Sigmoid colon (tissue), 7 donors: ENCODE results near the gene OCEL1. TPM values are rescaled to one million over a fixed set of nuclear protein-coding genes. Genes with fewer than 3 reads are reported as not detected.

Experiments
- DNase-seq: peaks from one replicate; pipeline ENCODE4 v3.0.0-alpha.2; 2019
- H3K27ac ChIP-seq, 4 donors: fragments of 200-600 bp; sonication (generic); one replicate each; pipeline ENCODE4 v1.5.1; 2016 to 2019; ENCODE audit warnings: mild to moderate bottlenecking in 1 of 4
- H3K27me3 ChIP-seq, 3 donors: fragments of 200-600 bp; sonication (generic); one replicate each; pipeline ENCODE4 v1.5.1; 2019; ENCODE audit warnings: mild to moderate bottlenecking in 1 of 3
- H3K36me3 ChIP-seq, 4 donors: fragments of 200-600 bp; sonication (generic); one replicate each; pipeline ENCODE4 v1.5.1; 2016 to 2019
- H3K4me1 ChIP-seq, 4 donors: fragments of 200-600 bp; sonication (generic); one replicate each; pipeline ENCODE4 v1.5.1; 2017 to 2019
- H3K4me3 ChIP-seq, 4 donors: fragments of 200-600 bp; sonication (generic); one replicate each; pipeline ENCODE4 v1.5.1; 2017 to 2019; ENCODE audit warnings: mild to moderate bottlenecking in 2 of 4, moderate library complexity in 1 of 4
- H3K9me3 ChIP-seq, 4 donors: fragments of 200-600 bp in 3 of 4; sonication (generic) in 3 of 4; one replicate each; pipeline versions ENCODE4 v1.5.1 to v1.6.1; 2013 to 2019
- EP300 ChIP-seq, 4 donors: sonication (generic); formaldehyde crosslinking; IDR thresholded peaks; one replicate each; pipeline ENCODE4 v1.6.1; 2017; ENCODE audit warnings: antibody characterized with exemption in 4 of 4
- POLR2A ChIP-seq, 2 donors: fragments of 450-650 bp; IDR thresholded peaks; one replicate each; pipeline ENCODE4 v1.6.1; 2016; ENCODE audit warnings: antibody characterized with exemption in 2 of 2, mild to moderate bottlenecking in 2 of 2, moderate library complexity in 2 of 2
- POLR2AphosphoS5 ChIP-seq, 4 donors: sonication (generic); formaldehyde crosslinking; IDR thresholded peaks; one replicate each; pipeline ENCODE4 v1.6.1; 2017; ENCODE audit warnings: antibody characterized with exemption in 4 of 4
- WGBS, 2 donors: extraction: QIAGEN DNeasy Blood & Tissue Kit; methylation state at CpG; one replicate each; pipeline ENCODE4 v1.1.7; 2013; 5-methylcytosine and 5-hydroxymethylcytosine counted together
- intact Hi-C: fragments of 100-400 bp; cut with DNase I; formaldehyde crosslinking; loops from one replicate; pipeline ENCODE4 v1.15.1; 2023
- polyA plus RNA-seq, 3 donors: library from polyadenylated mRNA; stranded (reverse); fragments of 200-250 nt; gene quantifications; one replicate each; pipeline ENCODE4 v1.2.3, GENCODE V29; 2013
- total RNA-seq, 4 donors: library from RNA; depleted of rRNA; stranded (reverse); fragments of >200 nt; gene quantifications; one replicate each; pipeline ENCODE4 v1.1.0, GENCODE V29; 2016
- TF ChIP-seq, protein P1 (sequence below), 4 experiments: fragments of 450-650 bp in 3 of 4; fragments of 200-600 bp in 1 of 4; IDR thresholded peaks; one replicate each; pipeline ENCODE4 v1.5.1; 2016 to 2019; ENCODE audit warnings: antibody characterized with exemption in 4 of 4, mild to moderate bottlenecking in 3 of 4, moderate library complexity in 2 of 4
- donor health status: healthy with polysubstance abuse.
- donor health status: Bipolar disorder and iron deficiency.
- donor health status: healthy.

Gene OCEL1
- total and polyA plus RNA-seq, 7 donors: 7.5 to 79.8 (median 15.8) TPM

DNA sequence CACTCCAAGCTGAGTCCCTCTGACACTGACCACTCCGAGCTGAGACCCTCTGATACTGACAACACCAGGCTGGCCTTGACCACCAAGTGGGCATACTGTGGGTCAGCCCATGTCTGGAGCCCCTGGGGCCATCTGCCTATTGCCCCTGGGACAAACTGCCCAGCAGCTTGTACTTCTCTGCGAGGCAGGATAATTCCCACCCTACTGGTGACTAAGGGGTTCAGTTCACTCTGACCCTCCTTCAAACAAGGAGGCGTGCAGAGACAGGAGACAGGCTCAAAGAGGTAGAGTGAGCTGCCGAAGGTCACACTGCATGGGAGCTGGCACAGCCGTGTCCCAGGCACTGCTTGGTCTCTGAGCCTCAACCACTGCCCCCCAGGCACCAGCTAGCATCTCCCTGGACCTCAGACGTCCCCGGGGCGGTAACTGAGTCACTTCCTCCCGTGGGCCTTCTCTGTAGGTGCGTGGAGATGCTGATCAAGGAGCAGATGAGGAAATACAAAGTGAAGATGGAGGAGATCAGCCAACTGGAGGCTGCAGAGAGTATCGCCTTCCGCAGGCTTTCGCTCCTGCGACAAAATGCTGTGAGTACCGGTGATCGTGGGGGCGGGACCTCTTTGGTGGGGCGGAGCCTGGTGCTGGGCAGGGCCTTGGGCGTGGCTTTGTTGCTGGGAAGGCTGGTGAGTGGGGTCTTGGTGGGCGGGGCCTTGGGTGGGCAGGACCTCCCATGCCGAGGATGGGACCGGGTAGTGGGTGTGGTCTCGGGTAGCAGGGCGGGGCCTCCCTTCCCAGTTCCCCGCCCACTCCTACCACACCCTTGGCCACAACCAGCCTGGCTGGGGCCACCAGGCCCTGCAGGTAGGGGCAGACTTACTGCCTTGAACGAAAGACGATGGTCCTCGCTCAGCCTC, 16.6 kb upstream of the OCEL1 start:
- peaks cover 10 to 78% (median 38%) of the 10 kb centered on the region in 4 donors for H3K36me3 ChIP-seq
- 79 to 80% methylated on average over 28 of the region's 28 CpGs for WGBS, 2 donors
- no peak for DNase-seq
- H3K4me1 ChIP-seq: peaks cover 0 to 2% (median under 1%) of the 10 kb centered on the region in 4 donors
- TF ChIP-seq, protein P1, sequence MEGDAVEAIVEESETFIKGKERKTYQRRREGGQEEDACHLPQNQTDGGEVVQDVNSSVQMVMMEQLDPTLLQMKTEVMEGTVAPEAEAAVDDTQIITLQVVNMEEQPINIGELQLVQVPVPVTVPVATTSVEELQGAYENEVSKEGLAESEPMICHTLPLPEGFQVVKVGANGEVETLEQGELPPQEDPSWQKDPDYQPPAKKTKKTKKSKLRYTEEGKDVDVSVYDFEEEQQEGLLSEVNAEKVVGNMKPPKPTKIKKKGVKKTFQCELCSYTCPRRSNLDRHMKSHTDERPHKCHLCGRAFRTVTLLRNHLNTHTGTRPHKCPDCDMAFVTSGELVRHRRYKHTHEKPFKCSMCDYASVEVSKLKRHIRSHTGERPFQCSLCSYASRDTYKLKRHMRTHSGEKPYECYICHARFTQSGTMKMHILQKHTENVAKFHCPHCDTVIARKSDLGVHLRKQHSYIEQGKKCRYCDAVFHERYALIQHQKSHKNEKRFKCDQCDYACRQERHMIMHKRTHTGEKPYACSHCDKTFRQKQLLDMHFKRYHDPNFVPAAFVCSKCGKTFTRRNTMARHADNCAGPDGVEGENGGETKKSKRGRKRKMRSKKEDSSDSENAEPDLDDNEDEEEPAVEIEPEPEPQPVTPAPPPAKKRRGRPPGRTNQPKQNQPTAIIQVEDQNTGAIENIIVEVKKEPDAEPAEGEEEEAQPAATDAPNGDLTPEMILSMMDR (IDR thresholded peaks at IDR 0.05): no peak
- TF ChIP-seq EP300 (IDR thresholded peaks at IDR 0.05) (no peak), POLR2AphosphoS5 (IDR thresholded peaks at IDR 0.05) (no peak), POLR2A (IDR thresholded peaks at IDR 0.05) (no peak)
- intact Hi-C loops: no loop called here
- no peak overlapping the region for H3K27ac ChIP-seq
- H3K27me3 ChIP-seq: no peaks in the 10 kb centered on the region
- no peak overlapping the region for H3K4me3 ChIP-seq
- H3K9me3 ChIP-seq: no peaks in the 10 kb centered on the region

DNA sequence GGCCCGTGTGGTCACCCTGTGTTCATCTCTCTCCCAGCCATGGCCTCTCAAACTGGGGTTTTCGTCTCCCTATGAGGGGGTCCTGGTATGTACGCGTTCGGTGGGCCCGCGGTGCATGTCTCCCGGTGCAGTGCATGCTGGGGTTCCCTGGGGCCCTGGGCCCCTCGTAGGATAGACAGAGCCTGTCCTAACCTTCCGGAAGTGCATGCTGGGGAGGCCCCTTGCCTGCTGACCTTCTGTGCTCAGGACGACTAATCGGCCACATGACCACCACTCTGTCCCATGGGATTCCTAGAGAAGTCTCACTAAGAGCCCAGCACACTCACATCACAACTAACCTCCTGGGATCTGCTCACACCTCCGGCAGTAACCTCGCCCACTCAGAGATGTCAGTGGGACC, 15.7 kb upstream of the OCEL1 start:
- Histone ChIP-seq H3K27me3 (no peaks in the 10 kb centered on the region), H3K9me3 (no peaks in the 10 kb centered on the region), H3K4me3 (no peak overlapping the region), H3K27ac (no peak overlapping the region), H3K4me1 (peaks cover 0 to 8% (median 6%) of the 10 kb centered on the region in 4 donors), H3K36me3 (peaks cover 10 to 73% (median 36%) of the 10 kb centered on the region in 4 donors)
- DNase-seq: no peak
- intact Hi-C loops: no loop called here
- WGBS, 2 donors: 92 to 94% methylated on average over 14 of the region's 14 CpGs
- TF ChIP-seq POLR2AphosphoS5 (IDR thresholded peaks at IDR 0.05): no peak
- TF ChIP-seq POLR2A (IDR thresholded peaks at IDR 0.05): no peak
- TF ChIP-seq, protein P1 (IDR thresholded peaks at IDR 0.05): no peak
- TF ChIP-seq EP300 (IDR thresholded peaks at IDR 0.05): no peak

- no peak for TF ChIP-seq POLR2A (IDR thresholded peaks at IDR 0.05)
- TF ChIP-seq, protein P1 (IDR thresholded peaks at IDR 0.05): no peak
- no peak for TF ChIP-seq POLR2AphosphoS5 (IDR thresholded peaks at IDR 0.05)
- TF ChIP-seq EP300 (IDR thresholded peaks at IDR 0.05): no peak
- H3K36me3 ChIP-seq: peaks cover 0 to 59% (median 24%) of the 10 kb centered on the region in 4 donors
- H3K9me3 ChIP-seq: no peaks in the 10 kb centered on the region
- H3K4me3 ChIP-seq: no peak overlapping the region
- H3K4me1 ChIP-seq: peaks cover 0 to 19% (median 14%) of the 10 kb centered on the region in 4 donors
- no peak for DNase-seq
- 95% methylated on average over 58 of the region's 58 CpGs for WGBS, 2 donors
- no peaks in the 10 kb centered on the region for H3K27me3 ChIP-seq
- H3K27ac ChIP-seq: no peak overlapping the region
- intact Hi-C loops: no loop called here
These were observed 14.2 kb upstream of the OCEL1 start for GRCh38 chr19:17211547-17212446.

- Histone ChIP-seq H3K4me3 (no peak overlapping the region), H3K9me3 (no peaks in the 10 kb centered on the region), H3K36me3 (peaks cover 0 to 63% (median 33%) of the 10 kb centered on the region in 4 donors), H3K4me1 (peaks cover 0 to 19% (median 14%) of the 10 kb centered on the region in 4 donors), H3K27me3 (no peaks in the 10 kb centered on the region), H3K27ac (no peak overlapping the region)
- no peak for DNase-seq
- no peak for TF ChIP-seq POLR2A (IDR thresholded peaks at IDR 0.05)
- TF ChIP-seq, protein P1 (IDR thresholded peaks at IDR 0.05): no peak
- TF ChIP-seq EP300 (IDR thresholded peaks at IDR 0.05): no peak
- TF ChIP-seq POLR2AphosphoS5 (IDR thresholded peaks at IDR 0.05): no peak
- WGBS, 2 donors: 94 to 95% methylated on average over 5 of the region's 5 CpGs
- intact Hi-C loops: no loop called here
These were observed 12.7 kb upstream of the OCEL1 start for GRCh38 chr19:17213334-17213733.
